ENCODE results near the gene CALCOCO1. TPM values are rescaled to one million over a fixed set of nuclear protein-coding genes. Genes with fewer than 3 reads are reported as not detected.

Gene CALCOCO1
- total and polyA plus RNA-seq, 2 of the 13 experiments (the other 11 are each of a cell fraction or from before 2014, with no cell fraction given), result 7.7 to 47.7 TPM

DNA sequence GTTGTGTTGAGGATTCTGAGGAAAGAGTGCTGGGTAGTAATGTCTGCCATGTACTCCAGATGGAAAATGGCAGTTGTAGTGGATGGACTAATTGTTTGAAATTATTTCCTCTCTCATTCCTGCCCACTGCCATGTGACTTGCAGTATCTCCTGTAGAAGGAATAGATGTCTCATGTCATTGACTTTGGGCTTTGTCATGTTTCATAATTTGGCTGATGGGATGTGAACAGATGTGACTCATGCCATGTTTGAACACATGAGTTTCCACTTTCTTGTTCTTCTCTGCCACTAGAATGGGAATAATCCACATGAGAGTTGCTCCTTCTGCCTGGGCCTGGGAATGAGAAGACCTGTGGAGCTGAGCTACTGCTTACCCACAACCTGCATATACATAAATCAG is 2.4 kb upstream of the CALCOCO1 start:
- H3K79me2 ChIP-seq (ENCODE audit: insufficient read depth, low read length), result no peaks in the 10 kb centered on the region
- H3K4me3 ChIP-seq (replicated peaks in 1 of 3; ENCODE audit: insufficient read depth in 1 of 3, low read depth in 2 of 3, low read length in 3 of 3), result no peak overlapping the region
- no peak overlapping the region for H2AFZ ChIP-seq (ENCODE audit: low read length)
- no peak overlapping the region for H3K4me2 ChIP-seq (ENCODE audit: low read depth, low read length)
- H3K4me1 ChIP-seq (ENCODE audit: insufficient read depth, low read length), result peaks cover 16% of the 10 kb centered on the region
- FAIRE-seq, result no peak
- no peaks in the 10 kb centered on the region for H3K9me3 ChIP-seq (ENCODE audit: low read length)
- intact Hi-C loops (cut with micrococcal nuclease; ENCODE audit: unreplicated experiment) (no loop called here), in situ Hi-C loops (cut with HindIII; ENCODE audit: extremely low pct_ligation_motif_present, low pct_unique_long_range_greater_than_20kb) (no loop called here)
- no peak for ATAC-seq
- no peak overlapping the region for H3K9ac ChIP-seq (ENCODE audit: insufficient read depth, low read depth, low read length)
- peaks cover 0 to 2% of the 10 kb centered on the region in 2 experiments; a peak in 1 of 5 replicates for H3K36me3 ChIP-seq (replicated peaks in 1 of 2; ENCODE audit: control insufficient read depth in 1 of 2, insufficient read depth in 2 of 2, low read length in 2 of 2)
- no peak for TF ChIP-seq ZFAT (CRISPR knock-in tag; conservative IDR thresholded peaks at IDR 0.05)
- TF ChIP-seq NR3C1 (CRISPR knock-in tag; IDR thresholded peaks at IDR 0.05), result no peak
- no peak for TF ChIP-seq HES4 (CRISPR knock-in tag; IDR thresholded peaks at IDR 0.05; ENCODE audit: borderline replicate concordance)
- TF ChIP-seq ZNF207 (IDR thresholded peaks at IDR 0.05; ENCODE audit: borderline replicate concordance), result no peak
- no peak for TF ChIP-seq ELF3 (CRISPR knock-in tag; IDR thresholded peaks at IDR 0.05)
- TF ChIP-seq SATB2 (CRISPR knock-in tag; IDR thresholded peaks at IDR 0.05), result no peak
- TF ChIP-seq ZNF652 (CRISPR knock-in tag; IDR thresholded peaks at IDR 0.05; ENCODE audit: borderline replicate concordance, low read depth), result no peak
- no peak for TF ChIP-seq RXRA (CRISPR knock-in tag; IDR thresholded peaks at IDR 0.05)
- TF ChIP-seq MAFK (conservative IDR thresholded peaks at IDR 0.05 in 1 of 2, IDR thresholded peaks at IDR 0.05 in 1 of 2; ENCODE audit: low read length in 2 of 2), result no peak
- TF ChIP-seq ZNF33B (CRISPR knock-in tag; IDR thresholded peaks at IDR 0.05), result no peak
- no peaks in the 10 kb centered on the region for H4K20me1 ChIP-seq (ENCODE audit: insufficient read depth, low read length)
- BruUV-seq (replicated peaks), result no TSS peak
- CTCF ChIA-PET (ENCODE audit: low intra/inter-chr PET ratio, low total read pairs), result no interaction called here
- DNase-seq (ENCODE audit: low spot score), result peak; percentile 14
- no peak overlapping the region for H3K27ac ChIP-seq (ENCODE audit: extremely low read length, insufficient read depth, low read length)
- POLR2A ChIA-PET, result no interaction called here
- H3K27me3 ChIP-seq (ENCODE audit: control insufficient read depth in 1 of 2, insufficient read depth in 2 of 2, low read length in 2 of 2), result peaks cover 1 to 4% of the 10 kb centered on the region in 2 experiments; a peak in 2 of 5 replicates

DNA sequence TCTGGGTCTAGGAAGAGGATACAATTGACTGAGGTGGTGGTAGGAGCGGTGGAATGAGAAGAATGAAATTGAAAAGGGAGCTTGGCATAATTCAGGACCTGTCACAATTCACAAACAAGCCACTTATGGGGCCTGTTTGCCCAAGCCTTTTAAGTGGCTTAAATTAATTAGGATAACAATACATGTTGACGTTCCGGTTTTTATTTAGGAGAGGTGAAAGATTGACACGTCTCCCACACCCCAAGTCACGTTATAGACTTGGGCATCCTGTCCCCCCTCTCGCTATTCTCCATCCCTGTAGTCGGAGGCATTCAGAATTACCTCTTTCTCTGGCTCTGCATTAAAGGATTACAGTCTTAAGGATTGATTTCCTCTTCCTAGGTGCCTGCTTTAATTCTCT is 954 bp upstream of the CALCOCO1 start:
- CTCF ChIA-PET (ENCODE audit: low intra/inter-chr PET ratio, low total read pairs), result interaction anchor here (0.6 kb wide), 1 partner anchor 13 kb away, joined by 3 read pairs; no protein-coding TSS in a partner anchor
- H3K9ac ChIP-seq (ENCODE audit: insufficient read depth, low read depth, low read length), result no peak overlapping the region
- H3K27ac ChIP-seq (ENCODE audit: extremely low read length, insufficient read depth, low read length), result no peak overlapping the region

More for the DNA sequence above, 954 bp upstream of the CALCOCO1 start:
- BruUV-seq (replicated peaks), result no TSS peak
- Histone ChIP-seq H3K9me3 (ENCODE audit: low read length) (no peaks in the 10 kb centered on the region), H4K20me1 (ENCODE audit: insufficient read depth, low read length) (no peaks in the 10 kb centered on the region), H3K79me2 (ENCODE audit: insufficient read depth, low read length) (no peaks in the 10 kb centered on the region), H3K27me3 (ENCODE audit: control insufficient read depth in 1 of 2, insufficient read depth in 2 of 2, low read length in 2 of 2) (peaks cover 1 to 3% of the 10 kb centered on the region in 2 experiments; a peak in 2 of 5 replicates), H3K4me3 (replicated peaks in 1 of 3; ENCODE audit: insufficient read depth in 1 of 3, low read depth in 2 of 3, low read length in 3 of 3) (peak overlapping the region; percentile 64 to 76 (median 70); a peak in 4 of 6 replicates), H3K4me1 (ENCODE audit: insufficient read depth, low read length) (peaks cover 16% of the 10 kb centered on the region), H3K36me3 (replicated peaks in 1 of 2; ENCODE audit: control insufficient read depth in 1 of 2, insufficient read depth in 2 of 2, low read length in 2 of 2) (peaks cover 0 to 5% of the 10 kb centered on the region in 2 experiments; a peak in 1 of 5 replicates), H2AFZ (ENCODE audit: low read length) (peak overlapping the region; percentile 83), H3K4me2 (ENCODE audit: low read depth, low read length) (peak overlapping the region; percentile 87)
- ATAC-seq (no peak), DNase-seq (ENCODE audit: low spot score) (no peak), FAIRE-seq (no peak)
- intact Hi-C loops (cut with micrococcal nuclease; ENCODE audit: unreplicated experiment), result no loop called here
- 70% methylated on average over 7 of the region's 7 CpGs for WGBS (ENCODE audit: low lambda C conversion rate)
- TF ChIP-seq ZNF160 (CRISPR knock-in tag; IDR thresholded peaks at IDR 0.05), result no peak
- no peak for TF ChIP-seq ZNF430 (CRISPR knock-in tag; IDR thresholded peaks at IDR 0.05)
- TF ChIP-seq, protein P1, sequence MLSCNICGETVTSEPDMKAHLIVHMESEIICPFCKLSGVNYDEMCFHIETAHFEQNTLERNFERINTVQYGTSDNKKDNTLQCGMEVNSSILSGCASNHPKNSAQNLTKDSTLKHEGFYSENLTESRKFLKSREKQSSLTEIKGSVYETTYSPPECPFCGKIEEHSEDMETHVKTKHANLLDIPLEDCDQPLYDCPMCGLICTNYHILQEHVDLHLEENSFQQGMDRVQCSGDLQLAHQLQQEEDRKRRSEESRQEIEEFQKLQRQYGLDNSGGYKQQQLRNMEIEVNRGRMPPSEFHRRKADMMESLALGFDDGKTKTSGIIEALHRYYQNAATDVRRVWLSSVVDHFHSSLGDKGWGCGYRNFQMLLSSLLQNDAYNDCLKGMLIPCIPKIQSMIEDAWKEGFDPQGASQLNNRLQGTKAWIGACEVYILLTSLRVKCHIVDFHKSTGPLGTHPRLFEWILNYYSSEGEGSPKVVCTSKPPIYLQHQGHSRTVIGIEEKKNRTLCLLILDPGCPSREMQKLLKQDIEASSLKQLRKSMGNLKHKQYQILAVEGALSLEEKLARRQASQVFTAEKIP (CRISPR knock-in tag; IDR thresholded peaks at IDR 0.05; ENCODE audit: borderline replicate concordance), result no peak
- TF ChIP-seq, protein P2, sequence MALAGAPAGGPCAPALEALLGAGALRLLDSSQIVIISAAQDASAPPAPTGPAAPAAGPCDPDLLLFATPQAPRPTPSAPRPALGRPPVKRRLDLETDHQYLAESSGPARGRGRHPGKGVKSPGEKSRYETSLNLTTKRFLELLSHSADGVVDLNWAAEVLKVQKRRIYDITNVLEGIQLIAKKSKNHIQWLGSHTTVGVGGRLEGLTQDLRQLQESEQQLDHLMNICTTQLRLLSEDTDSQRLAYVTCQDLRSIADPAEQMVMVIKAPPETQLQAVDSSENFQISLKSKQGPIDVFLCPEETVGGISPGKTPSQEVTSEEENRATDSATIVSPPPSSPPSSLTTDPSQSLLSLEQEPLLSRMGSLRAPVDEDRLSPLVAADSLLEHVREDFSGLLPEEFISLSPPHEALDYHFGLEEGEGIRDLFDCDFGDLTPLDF (CRISPR knock-in tag; IDR thresholded peaks at IDR 0.05), result no peak
- no peak for TF ChIP-seq ZSCAN9 (CRISPR knock-in tag; IDR thresholded peaks at IDR 0.05; ENCODE audit: borderline replicate concordance)
- no peak for TF ChIP-seq ZNF7 (CRISPR knock-in tag; IDR thresholded peaks at IDR 0.05)
- TF ChIP-seq ZNF546 (CRISPR knock-in tag; conservative IDR thresholded peaks at IDR 0.05), result no peak
- POLR2A ChIA-PET, result no interaction called here
- in situ Hi-C loops (cut with HindIII; ENCODE audit: extremely low pct_ligation_motif_present, low pct_unique_long_range_greater_than_20kb), result no loop called here

Data from HepG2 (cell line).